Measurements from ENCODE around the gene TMEM50A.
"Not testable (repeated sequence)": the region's sequence is repeated elsewhere in the genome, so short reads cannot be mapped to it uniquely, and the experiment has no call there.

Gene TMEM50A

GRCh38 chr1:25369691-25370271, 31.6 kb downstream of the TMEM50A start:
- intact Hi-C loops (cut with DNase I); DNase-seq: not testable (repeated sequence)

- peak in 31 of 42 donors; percentile 9 to 70 (median 37) for DNase-seq
- intact Hi-C loops (cut with DNase I) = not testable (repeated sequence)
Measured at GRCh38 chr1:25371757-25372156, 33.6 kb downstream of the TMEM50A start.

GRCh38 chr1:25378367-25378766, 40.2 kb downstream of the TMEM50A start:
- intact Hi-C loops (cut with DNase I); DNase-seq: not testable (repeated sequence)

- DNase-seq; intact Hi-C loops (cut with DNase I): not testable (repeated sequence)
Measured at GRCh38 chr1:25382543-25382942, 44.4 kb downstream of the TMEM50A start.

- intact Hi-C loops (cut with DNase I); DNase-seq: not testable (repeated sequence)
Measured at GRCh38 chr1:25383090-25383489, 45.0 kb downstream of the TMEM50A start.

GRCh38 chr1:25383875-25384274, 45.7 kb downstream of the TMEM50A start:
- DNase-seq; intact Hi-C loops (cut with DNase I): not testable (repeated sequence)

GRCh38 chr1:25387096-25387495, 49.0 kb downstream of the TMEM50A start:
- DNase-seq; intact Hi-C loops (cut with DNase I): not testable (repeated sequence)

GRCh38 chr1:25388691-25389090, 50.6 kb downstream of the TMEM50A start:
- intact Hi-C loops (cut with DNase I) = not testable (repeated sequence)

GRCh38 chr1:25389721-25390120, 51.6 kb downstream of the TMEM50A start:
- DNase-seq; intact Hi-C loops (cut with DNase I): not testable (repeated sequence)

More at GRCh38 chr1:25388691-25389090, 50.6 kb downstream of the TMEM50A start:
- DNase-seq = not testable (repeated sequence)

- no peak for DNase-seq
- intact Hi-C loops (cut with DNase I) = no loop called here
Measured at GRCh38 chr1:25392841-25393240, 54.7 kb downstream of the TMEM50A start.

GRCh38 chr1:25397549-25397948, 59.4 kb downstream of the TMEM50A start:
- intact Hi-C loops (cut with DNase I); DNase-seq: not testable (repeated sequence)

GRCh38 chr1:25398079-25398478, 59.9 kb downstream of the TMEM50A start:
- intact Hi-C loops (cut with DNase I); DNase-seq: not testable (repeated sequence)

- intact Hi-C loops (cut with DNase I) = not testable (repeated sequence)
- DNase-seq = peak in 37 of 42 donors; percentile 4 to 71 (median 34)
Measured at GRCh38 chr1:25402947-25403803, 65.0 kb downstream of the TMEM50A start.

GRCh38 chr1:25405731-25406305, 67.7 kb downstream of the TMEM50A start:
- intact Hi-C loops (cut with DNase I); DNase-seq: not testable (repeated sequence)

GRCh38 chr1:25409641-25410427, 71.7 kb downstream of the TMEM50A start:
- DNase-seq; intact Hi-C loops (cut with DNase I): not testable (repeated sequence)
